Heart left ventricle (tissue), 16 donors: ENCODE measurements around the gene PREX1. TPM values are rescaled to one million over a fixed set of nuclear protein-coding genes. Genes with fewer than 3 reads are reported as not detected.

Source experiments
- ATAC-seq, 4 donors: fragments of 200-7000 bp; cut with Tn5 transposase; one replicate each; pipeline ENCODE4 v1.9.1; 2020 to 2022; ENCODE audit warnings: moderate library complexity in 4 of 4, mild to moderate bottlenecking in 3 of 4, moderate number of reproducible peaks in 1 of 4
- DNase-seq, 5 donors: peaks; one replicate each; pipeline ENCODE4 v3.0.0-alpha.2; 2020
- H3K27ac ChIP-seq, 12 donors: fragments of 200-600 bp; sonication (generic) in 4 of 12; one replicate each; pipeline versions ENCODE4 v1.5.0 to v1.8.0; 2016 to 2022; ENCODE audit warnings: mild to moderate bottlenecking in 2 of 12
- H3K27me3 ChIP-seq, 9 donors: fragments of 200-600 bp; sonication (generic) in 2 of 9; one replicate each; pipeline versions ENCODE4 v1.5.1 to v1.8.0; 2016 to 2022; ENCODE audit warnings: mild to moderate bottlenecking in 3 of 9
- H3K36me3 ChIP-seq, 9 donors: fragments of 200-600 bp; sonication (generic) in 2 of 9; one replicate each; pipeline versions ENCODE4 v1.5.0 to v1.8.0; 2018 to 2022; ENCODE audit warnings: mild to moderate bottlenecking in 2 of 9
- H3K4me1 ChIP-seq, 12 donors: fragments of 200-600 bp; sonication (generic) in 4 of 12; one replicate each; pipeline versions ENCODE4 v1.5.0 to v1.8.0; 2016 to 2022; ENCODE audit warnings: mild to moderate bottlenecking in 3 of 12
- H3K4me3 ChIP-seq, 12 donors: fragments of 200-600 bp; sonication (generic) in 4 of 12; one replicate each; pipeline versions ENCODE4 v1.5.0 to v1.8.0; 2017 to 2022; ENCODE audit warnings: mild to moderate bottlenecking in 9 of 12, moderate library complexity in 4 of 12
- H3K9me3 ChIP-seq, 12 donors: fragments of 200-600 bp; sonication (generic) in 4 of 12; one replicate each; pipeline versions ENCODE4 v1.5.0 to v1.8.0; 2016 to 2022; ENCODE audit warnings: mild to moderate bottlenecking in 1 of 12
- POLR2A ChIP-seq, 2 donors: fragments of 450-650 bp; IDR thresholded peaks; one replicate each; pipeline ENCODE4 v1.6.1; 2017; ENCODE audit warnings: antibody characterized with exemption in 2 of 2, mild to moderate bottlenecking in 2 of 2, moderate library complexity in 2 of 2
- WGBS, 4 donors: extraction: QIAGEN DNeasy Blood & Tissue Kit in 2 of 4; methylation state at CpG; one replicate each; pipeline versions ENCODE4 v1.1.5 to v1.1.7; 2013 to 2018; 5-methylcytosine and 5-hydroxymethylcytosine counted together
- intact Hi-C, 10 donors: fragments of 100-400 bp; cut with DNase I; formaldehyde crosslinking; loops; one replicate each; pipeline versions ENCODE4 v1.11.1 to v1.14.2; 2022
- polyA plus RNA-seq, 2 donors: library from polyadenylated mRNA; stranded (reverse); fragments of 200-250 nt; gene quantifications; one replicate each; pipeline ENCODE4 v1.2.3, GENCODE V29; 2013
- total RNA-seq, 9 donors: library from RNA; depleted of rRNA in 2 of 9; stranded (reverse); fragments of >200 nt in 2 of 9; fragmentation: NEBNext Ultra II Directional in 3 of 9; extraction: Animal tissue kit (Norgen Biotek cat#: 25700) in 3 of 9; gene quantifications; one replicate each; pipeline versions ENCODE4 v1.1.0 to v1.2.4, GENCODE V29; 2016 to 2023
- TF ChIP-seq, protein P1 (sequence below), 12 donors: fragments of 200-600 bp; sonication (generic) in 4 of 12; IDR thresholded peaks; one replicate each; pipeline versions ENCODE4 v1.5.0 to v1.8.0; 2018 to 2022; ENCODE audit warnings: antibody characterized with exemption in 12 of 12, mild to moderate bottlenecking in 5 of 12
- donor health status: ischemic (EF 13 %, LVEDD 7.1; RV severe dilation, severe dysfunction).
- donor health status: healthy with polysubstance abuse.
- donor health status: DM: no; HTN: yes; CAD: no.
- donor health status: DM: no; HTN: no; CAD: no.
- donor health status: ischemic (EF 25% LVEDD 6.9; RV normal size, moderate dysfunction).
- donor health status: ischemic (EF 25% LVEDD 5.7; RV mildly dilated, moderate dysfunction).
- donor health status: healthy.
- donor health status: DM: yes; HTN: yes; CAD: no.
- donor health status: ischemic (EF 35%, LVEDD 5.7; RV mildly dilated, moderate dysfunction).
- donor health status: nonischemic (EF 11% LVEDD 7.7; RV severe dilation, severe dysfunction).
- donor health status: DM: yes; HTN: yes; CAD: no.
- donor health status: PGD.
- donor health status: ischemic (EF 29% LVEDD 5.4; RV normal size, mild dysfunction).
- donor health status: nonischemic (EF 23%, LVEDD 6.1; RV moderate dilation, normal function).

Gene PREX1
- total and polyA plus RNA-seq, 11 donors, result 7.2 to 41.5 (median 11.9) TPM

DNA sequence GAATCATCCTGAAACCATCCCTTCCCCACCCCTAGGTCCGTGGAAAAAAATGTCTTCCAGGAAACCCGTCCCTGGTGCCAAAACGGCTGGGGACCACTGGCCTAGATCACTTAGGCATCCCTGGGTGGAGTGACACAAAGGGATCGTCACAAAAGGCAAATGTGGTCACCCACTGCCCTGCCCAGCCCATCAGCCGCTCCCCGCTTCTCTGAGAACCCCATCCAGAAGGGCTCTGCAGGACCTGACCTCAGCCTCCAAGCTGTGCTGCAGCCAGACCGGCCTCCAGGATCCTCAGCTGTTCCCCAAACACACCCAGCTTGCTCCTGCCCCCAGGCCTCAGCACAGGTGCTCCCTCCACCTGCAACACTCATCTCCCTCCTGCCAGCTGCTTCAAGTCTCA, 61.6 kb downstream of the PREX1 start:
- peak in 1 of 4 donors; percentile 29 for ATAC-seq
- Histone ChIP-seq H3K9me3 (peaks cover 0 to 4% (median 0%) of the 10 kb centered on the region in 12 donors), H3K4me3 (no peak overlapping the region), H3K4me1 (peaks cover 0 to 91% (median 15%) of the 10 kb centered on the region in 12 donors), H3K27me3 (no peaks in the 10 kb centered on the region), H3K36me3 (no peaks in the 10 kb centered on the region), H3K27ac (peak overlapping the region in 1 of 12 donors; percentile 48)
- peak in 1 of 5 donors; percentile 71 for DNase-seq
- TF ChIP-seq, protein P1, sequence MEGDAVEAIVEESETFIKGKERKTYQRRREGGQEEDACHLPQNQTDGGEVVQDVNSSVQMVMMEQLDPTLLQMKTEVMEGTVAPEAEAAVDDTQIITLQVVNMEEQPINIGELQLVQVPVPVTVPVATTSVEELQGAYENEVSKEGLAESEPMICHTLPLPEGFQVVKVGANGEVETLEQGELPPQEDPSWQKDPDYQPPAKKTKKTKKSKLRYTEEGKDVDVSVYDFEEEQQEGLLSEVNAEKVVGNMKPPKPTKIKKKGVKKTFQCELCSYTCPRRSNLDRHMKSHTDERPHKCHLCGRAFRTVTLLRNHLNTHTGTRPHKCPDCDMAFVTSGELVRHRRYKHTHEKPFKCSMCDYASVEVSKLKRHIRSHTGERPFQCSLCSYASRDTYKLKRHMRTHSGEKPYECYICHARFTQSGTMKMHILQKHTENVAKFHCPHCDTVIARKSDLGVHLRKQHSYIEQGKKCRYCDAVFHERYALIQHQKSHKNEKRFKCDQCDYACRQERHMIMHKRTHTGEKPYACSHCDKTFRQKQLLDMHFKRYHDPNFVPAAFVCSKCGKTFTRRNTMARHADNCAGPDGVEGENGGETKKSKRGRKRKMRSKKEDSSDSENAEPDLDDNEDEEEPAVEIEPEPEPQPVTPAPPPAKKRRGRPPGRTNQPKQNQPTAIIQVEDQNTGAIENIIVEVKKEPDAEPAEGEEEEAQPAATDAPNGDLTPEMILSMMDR (IDR thresholded peaks at IDR 0.05), result no peak
- TF ChIP-seq POLR2A (IDR thresholded peaks at IDR 0.05), result no peak
- 77 to 82% (median 79%) methylated on average over 7 of the region's 7 CpGs for WGBS, 4 donors
- intact Hi-C loops, result no loop called here

GRCh38 chr20:48765359-48765758, 62.4 kb downstream of the PREX1 start:
- intact Hi-C loops, result no loop called here
- H3K4me1 ChIP-seq, result peaks cover 0 to 91% (median 18%) of the 10 kb centered on the region in 12 donors
- H3K4me3 ChIP-seq, result no peak overlapping the region
- DNase-seq, result no peak
- H3K9me3 ChIP-seq, result peaks cover 0 to 4% (median 0%) of the 10 kb centered on the region in 12 donors
- H3K27ac ChIP-seq, result peak overlapping the region in 1 of 12 donors; percentile 89
- no peaks in the 10 kb centered on the region for H3K36me3 ChIP-seq
- WGBS, 4 donors, result 79 to 86% (median 83%) methylated on average over 4 of the region's 4 CpGs
- no peak for ATAC-seq
- TF ChIP-seq POLR2A (IDR thresholded peaks at IDR 0.05), result no peak
- TF ChIP-seq, protein P1 (IDR thresholded peaks at IDR 0.05), result no peak
- H3K27me3 ChIP-seq, result no peaks in the 10 kb centered on the region

DNA sequence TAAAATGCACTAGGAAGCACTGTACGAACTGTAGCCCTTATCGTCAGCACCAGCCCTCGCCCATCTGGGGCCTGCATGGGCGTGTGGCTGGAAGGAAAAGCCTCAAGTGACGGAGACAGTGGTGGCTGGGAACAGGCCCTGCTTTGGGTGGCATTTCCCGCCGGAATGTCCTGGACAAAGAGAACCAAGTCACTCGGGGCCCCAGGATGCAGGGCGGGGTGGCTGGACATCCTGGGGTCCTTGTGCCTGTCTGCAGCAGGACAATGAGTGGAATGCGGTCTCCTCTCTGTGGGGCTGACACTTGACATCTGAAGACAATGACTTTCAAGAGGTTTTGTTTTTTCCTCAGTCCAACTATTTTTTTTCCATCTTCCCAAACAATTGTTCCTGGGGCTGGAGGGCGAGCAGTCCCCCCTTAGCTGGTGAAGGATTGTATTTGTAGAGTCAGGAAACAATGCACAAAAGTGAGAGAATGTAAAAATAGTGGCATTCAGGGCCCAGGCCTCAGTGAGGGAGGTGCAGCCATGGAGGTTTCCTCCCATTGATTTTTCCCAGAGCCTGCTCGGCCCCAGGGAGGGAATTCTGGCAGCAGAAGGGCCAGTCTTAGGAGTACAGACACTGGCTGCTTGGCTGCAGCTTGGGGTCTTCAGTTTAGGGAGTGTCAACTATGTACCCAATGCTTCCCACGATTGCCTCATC, 64.4 kb downstream of the PREX1 start:
- Histone ChIP-seq H3K4me3 (no peak overlapping the region), H3K27me3 (no peaks in the 10 kb centered on the region), H3K4me1 (peaks cover 0 to 91% (median 26%) of the 10 kb centered on the region in 12 donors), H3K27ac (peak overlapping the region; percentile 11 to 89 (median 72)), H3K9me3 (peaks cover 0 to 4% (median 0%) of the 10 kb centered on the region in 12 donors), H3K36me3 (no peaks in the 10 kb centered on the region)
- 59 to 73% (median 65%) methylated on average over 13 of the region's 13 CpGs for WGBS, 4 donors
- intact Hi-C loops, result loop anchor here in 3 of 10 donors (5.0 kb wide), 2 partner anchors 64 to 76 kb away; partner anchors contain the start of gene PREX1 (in 2 of the 3)
- TF ChIP-seq, protein P1 (IDR thresholded peaks at IDR 0.05), result no peak
- TF ChIP-seq POLR2A (IDR thresholded peaks at IDR 0.05), result no peak
- DNase-seq (peak in 4 of 5 donors; percentile 49 to 85 (median 62)), ATAC-seq (peak; percentile 56 to 80 (median 68))

- Histone ChIP-seq H3K27ac (peak overlapping the region in 10 of 12 donors; percentile 15 to 87 (median 56)), H3K27me3 (no peaks in the 10 kb centered on the region), H3K9me3 (peaks cover 0 to 4% (median 0%) of the 10 kb centered on the region in 12 donors), H3K36me3 (no peaks in the 10 kb centered on the region), H3K4me3 (no peak overlapping the region), H3K4me1 (peaks cover 0 to 92% (median 26%) of the 10 kb centered on the region in 12 donors)
- intact Hi-C loops, result loop anchor here in 3 of 10 donors (5.0 kb wide), 2 partner anchors 65 to 75 kb away; partner anchors contain the start of gene PREX1 (in 2 of the 3)
- 84 to 90% (median 89%) methylated on average over 3 of the region's 3 CpGs for WGBS, 4 donors
- DNase-seq, result no peak
- no peak for ATAC-seq
- TF ChIP-seq, protein P1 (IDR thresholded peaks at IDR 0.05), result no peak
- no peak for TF ChIP-seq POLR2A (IDR thresholded peaks at IDR 0.05)
Observed at GRCh38 chr20:48761874-48762273, 65.9 kb downstream of the PREX1 start.
